Measurements from ENCODE around the gene NELL2.

Gene NELL2

GRCh38 chr12:44711736-44712135 lies 164.4 kb downstream of the NELL2 start:
- Histone ChIP-seq H4K91ac (ENCODE audit: low read depth, low read length, poor library complexity) (no peak overlapping the region), H3K79me1 (ENCODE audit: low read depth, low read length) (no peaks in the 10 kb centered on the region), H3K27ac (replicated peaks; ENCODE audit: low read length) (no peak overlapping the region), H3K36me3 (replicated peaks in 1 of 2; ENCODE audit: control insufficient read depth in 2 of 2, insufficient read depth in 2 of 2, low read length in 2 of 2) (peaks cover 5 to 52% of the 10 kb centered on the region in 2 donors), H3K4ac (ENCODE audit: low read length) (no peak overlapping the region), H2BK5ac (ENCODE audit: low read length) (no peak overlapping the region), H3K4me3 (ENCODE audit: low read length in 2 of 2) (no peak overlapping the region), H3K18ac (ENCODE audit: low read length) (no peak overlapping the region), H3K4me2 (ENCODE audit: insufficient read depth, low read length, poor library complexity, severe bottlenecking) (no peak overlapping the region), H3K27me3 (ENCODE audit: control insufficient read depth in 3 of 3, insufficient read depth in 3 of 3, low read depth in 1 of 3, low read length in 3 of 3) (no peaks in the 10 kb centered on the region), H3K23ac (ENCODE audit: low read depth, low read length, poor library complexity) (no peak overlapping the region), H2BK15ac (ENCODE audit: low read length) (no peak overlapping the region), H3K9me3 (replicated peaks in 1 of 2; ENCODE audit: control insufficient read depth in 2 of 2, insufficient read depth in 1 of 2, low read depth in 1 of 2, low read length in 2 of 2) (no peaks in the 10 kb centered on the region), H2AK5ac (ENCODE audit: low read depth, low read length) (no peak overlapping the region), H3K14ac (ENCODE audit: low read length) (no peak overlapping the region), H2AFZ (ENCODE audit: low read length) (no peak overlapping the region), H2BK120ac (ENCODE audit: low read depth, low read length) (no peak overlapping the region), H3K4me1 (ENCODE audit: control insufficient read depth in 2 of 2, insufficient read depth in 1 of 2, low read depth in 1 of 2, low read length in 2 of 2) (peaks cover 0 to under 1% of the 10 kb centered on the region in 2 donors), H2BK12ac (ENCODE audit: low read length) (no peak overlapping the region), H4K8ac (ENCODE audit: low read depth, low read length) (no peak overlapping the region), H3K9ac (ENCODE audit: low read depth, low read length, poor library complexity) (no peak overlapping the region)
- DNase-seq (ENCODE audit: low spot score) = no peak
- no CpG with 5 or more reads among the region's 1 CpG for WGBS, 2 donors (ENCODE audit: extremely low coverage in 2 of 2, insufficient read length in 2 of 2, insufficient replicate concordance in 1 of 2)

GRCh38 chr12:44709166-44709565 lies 166.9 kb downstream of the NELL2 start:
- Histone ChIP-seq H3K9ac (ENCODE audit: low read depth, low read length, poor library complexity) (no peak overlapping the region), H2BK15ac (ENCODE audit: low read length) (no peak overlapping the region), H4K91ac (ENCODE audit: low read depth, low read length, poor library complexity) (no peak overlapping the region), H3K9me3 (replicated peaks in 1 of 2; ENCODE audit: control insufficient read depth in 2 of 2, insufficient read depth in 1 of 2, low read depth in 1 of 2, low read length in 2 of 2) (no peaks in the 10 kb centered on the region), H3K36me3 (replicated peaks in 1 of 2; ENCODE audit: control insufficient read depth in 2 of 2, insufficient read depth in 2 of 2, low read length in 2 of 2) (peaks cover 5 to 59% of the 10 kb centered on the region in 2 donors), H3K79me1 (ENCODE audit: low read depth, low read length) (no peaks in the 10 kb centered on the region), H3K27ac (replicated peaks; ENCODE audit: low read length) (no peak overlapping the region), H2BK5ac (ENCODE audit: low read length) (no peak overlapping the region), H3K14ac (ENCODE audit: low read length) (no peak overlapping the region), H3K4me3 (ENCODE audit: low read length in 2 of 2) (no peak overlapping the region), H2AFZ (ENCODE audit: low read length) (no peak overlapping the region), H3K4me1 (ENCODE audit: control insufficient read depth in 2 of 2, insufficient read depth in 1 of 2, low read depth in 1 of 2, low read length in 2 of 2) (no peaks in the 10 kb centered on the region), H2AK5ac (ENCODE audit: low read depth, low read length) (no peak overlapping the region), H2BK12ac (ENCODE audit: low read length) (no peak overlapping the region), H3K4me2 (ENCODE audit: insufficient read depth, low read length, poor library complexity, severe bottlenecking) (no peak overlapping the region), H3K4ac (ENCODE audit: low read length) (no peak overlapping the region), H2BK120ac (ENCODE audit: low read depth, low read length) (no peak overlapping the region), H3K27me3 (ENCODE audit: control insufficient read depth in 3 of 3, insufficient read depth in 3 of 3, low read depth in 1 of 3, low read length in 3 of 3) (no peaks in the 10 kb centered on the region), H4K8ac (ENCODE audit: low read depth, low read length) (no peak overlapping the region), H3K23ac (ENCODE audit: low read depth, low read length, poor library complexity) (no peak overlapping the region), H3K18ac (ENCODE audit: low read length) (no peak overlapping the region)
- no peak for DNase-seq (ENCODE audit: low spot score)
- WGBS, 2 donors (ENCODE audit: extremely low coverage in 2 of 2, insufficient read length in 2 of 2, insufficient replicate concordance in 1 of 2) = no CpG with 5 or more reads among the region's 2 CpGs

- Histone ChIP-seq H2BK5ac (ENCODE audit: low read length) (no peak overlapping the region), H2BK12ac (ENCODE audit: low read length) (no peak overlapping the region), H2BK120ac (ENCODE audit: low read depth, low read length) (no peak overlapping the region), H3K23ac (ENCODE audit: low read depth, low read length, poor library complexity) (no peak overlapping the region), H3K4me2 (ENCODE audit: insufficient read depth, low read length, poor library complexity, severe bottlenecking) (no peak overlapping the region), H2BK15ac (ENCODE audit: low read length) (no peak overlapping the region), H3K9me3 (replicated peaks in 1 of 2; ENCODE audit: control insufficient read depth in 2 of 2, insufficient read depth in 1 of 2, low read depth in 1 of 2, low read length in 2 of 2) (no peaks in the 10 kb centered on the region), H3K27ac (replicated peaks; ENCODE audit: low read length) (no peak overlapping the region), H3K14ac (ENCODE audit: low read length) (no peak overlapping the region), H3K36me3 (replicated peaks in 1 of 2; ENCODE audit: control insufficient read depth in 2 of 2, insufficient read depth in 2 of 2, low read length in 2 of 2) (peaks cover 5 to 68% of the 10 kb centered on the region in 2 donors), H3K27me3 (ENCODE audit: control insufficient read depth in 3 of 3, insufficient read depth in 3 of 3, low read depth in 1 of 3, low read length in 3 of 3) (no peaks in the 10 kb centered on the region), H3K18ac (ENCODE audit: low read length) (no peak overlapping the region), H2AFZ (ENCODE audit: low read length) (no peak overlapping the region), H3K79me1 (ENCODE audit: low read depth, low read length) (no peaks in the 10 kb centered on the region), H3K9ac (ENCODE audit: low read depth, low read length, poor library complexity) (no peak overlapping the region), H3K4ac (ENCODE audit: low read length) (no peak overlapping the region), H3K4me3 (ENCODE audit: low read length in 2 of 2) (no peak overlapping the region), H4K91ac (ENCODE audit: low read depth, low read length, poor library complexity) (no peak overlapping the region), H2AK5ac (ENCODE audit: low read depth, low read length) (no peak overlapping the region), H4K8ac (ENCODE audit: low read depth, low read length) (no peak overlapping the region), H3K4me1 (ENCODE audit: control insufficient read depth in 2 of 2, insufficient read depth in 1 of 2, low read depth in 1 of 2, low read length in 2 of 2) (no peaks in the 10 kb centered on the region)
- DNase-seq (ENCODE audit: low spot score) = no peak
- no CpG with 5 or more reads among the region's 2 CpGs for WGBS, 2 donors (ENCODE audit: extremely low coverage in 2 of 2, insufficient read length in 2 of 2, insufficient replicate concordance in 1 of 2)
Observed at GRCh38 chr12:44708218-44708617, 167.9 kb downstream of the NELL2 start.

- no peak for DNase-seq (ENCODE audit: low spot score)
- H2BK12ac ChIP-seq (ENCODE audit: low read length) = no peak overlapping the region
- no peak overlapping the region for H3K18ac ChIP-seq (ENCODE audit: low read length)
- H3K4me1 ChIP-seq (ENCODE audit: control insufficient read depth in 2 of 2, insufficient read depth in 1 of 2, low read depth in 1 of 2, low read length in 2 of 2) = no peaks in the 10 kb centered on the region
- H2AFZ ChIP-seq (ENCODE audit: low read length) = no peak overlapping the region
- no peaks in the 10 kb centered on the region for H3K27me3 ChIP-seq (ENCODE audit: control insufficient read depth in 3 of 3, insufficient read depth in 3 of 3, low read depth in 1 of 3, low read length in 3 of 3)
- WGBS, 2 donors (ENCODE audit: extremely low coverage in 2 of 2, insufficient read length in 2 of 2, insufficient replicate concordance in 1 of 2) = no CpG with 5 or more reads among the region's 3 CpGs
- H3K4ac ChIP-seq (ENCODE audit: low read length) = no peak overlapping the region
- H3K27ac ChIP-seq (replicated peaks; ENCODE audit: low read length) = no peak overlapping the region
- H3K79me1 ChIP-seq (ENCODE audit: low read depth, low read length) = no peaks in the 10 kb centered on the region
- H4K8ac ChIP-seq (ENCODE audit: low read depth, low read length) = no peak overlapping the region
- no peak overlapping the region for H2AK5ac ChIP-seq (ENCODE audit: low read depth, low read length)
- H2BK15ac ChIP-seq (ENCODE audit: low read length) = no peak overlapping the region
- H4K91ac ChIP-seq (ENCODE audit: low read depth, low read length, poor library complexity) = no peak overlapping the region
- H3K36me3 ChIP-seq (replicated peaks in 1 of 2; ENCODE audit: control insufficient read depth in 2 of 2, insufficient read depth in 2 of 2, low read length in 2 of 2) = peaks cover 4 to 79% of the 10 kb centered on the region in 2 donors
- no peak overlapping the region for H3K14ac ChIP-seq (ENCODE audit: low read length)
- H3K4me3 ChIP-seq (ENCODE audit: low read length in 2 of 2) = no peak overlapping the region
- H3K4me2 ChIP-seq (ENCODE audit: insufficient read depth, low read length, poor library complexity, severe bottlenecking) = no peak overlapping the region
- no peak overlapping the region for H2BK120ac ChIP-seq (ENCODE audit: low read depth, low read length)
- H2BK5ac ChIP-seq (ENCODE audit: low read length) = no peak overlapping the region
- H3K9ac ChIP-seq (ENCODE audit: low read depth, low read length, poor library complexity) = no peak overlapping the region
- no peak overlapping the region for H3K23ac ChIP-seq (ENCODE audit: low read depth, low read length, poor library complexity)
- H3K9me3 ChIP-seq (replicated peaks in 1 of 2; ENCODE audit: control insufficient read depth in 2 of 2, insufficient read depth in 1 of 2, low read depth in 1 of 2, low read length in 2 of 2) = no peaks in the 10 kb centered on the region
Observed at GRCh38 chr12:44703182-44703910, 172.8 kb downstream of the NELL2 start.
